GM12878 (cell line): Measurements from ENCODE around the gene RGS5. TPM values are rescaled to one million over a fixed set of nuclear protein-coding genes. Genes with fewer than 3 reads are reported as not detected.

ENCODE experiments used
- ATAC-seq: fragments of 200-7000 bp; cut with Tn5 transposase; 3 replicates; pipeline ENCODE4 v1.9.1; 2020; ENCODE audit warnings: mild to moderate bottlenecking, moderate library complexity
- BruUV-seq: library from RNA; stranded (reverse); fragments of 400-500 nt; replicated peaks from 2 replicates; lab custom pipeline; 2021; lab: Mats Ljungman, UMichigan
- CTCF ChIA-PET: fragments of 300-600 bp; sonication (Branson Sonifier 250); formaldehyde crosslinking; extraction: SDS; loops from one replicate; lab custom pipeline; 2021; ENCODE audit warnings: inconsistent platforms; lab: Yijun Ruan, JAX
- POLR2A ChIA-PET: fragments of 350-600 bp; formaldehyde crosslinking; extraction: SDS; loops from one replicate; lab custom pipeline; 2021; ENCODE audit warnings: inconsistent platforms; lab: Charles Lee
- RAD21 ChIA-PET: fragments of 300-600 bp; sonication (Branson Sonifier 250); formaldehyde crosslinking; loops from one replicate; lab custom pipeline; 2023; ENCODE audit warnings: antibody characterized with exemption; ENCODE audit not compliant: unreplicated experiment; lab: Charles Lee
- SMC1A ChIA-PET: fragments of 300-600 bp; sonication (Branson Sonifier 250); formaldehyde crosslinking; loops from one replicate; lab custom pipeline; 2023; ENCODE audit not compliant: unreplicated experiment, uncharacterized antibody; lab: Charles Lee
- DNase-seq: peaks from one replicate; pipeline ENCODE4 v3.0.0-alpha.2; 2011; ENCODE audit warnings: low read depth, low spot score
- FAIRE-seq: peaks from 3 replicates; lab custom pipeline; 2011; peaks lifted over from hg19 to GRCh38; lab: Jason Lieb, UNC
- H2AFZ ChIP-seq: 2 replicates; pipeline ENCODE4 v1.6.0; 2011; ENCODE audit warnings: low read depth, low read length, control low read depth; ENCODE audit not compliant: control insufficient read depth
- H3K27ac ChIP-seq: 2 replicates; pipeline ENCODE4 v1.5.1; 2011; ENCODE audit warnings: control low read depth; ENCODE audit not compliant: control insufficient read depth, insufficient read depth
- H3K27me3 ChIP-seq, 2 experiments: replicated peaks in 1 of 2; 2 replicates each; pipeline versions ENCODE4 v1.6.0 to v1.6.1; 2011; ENCODE audit warnings: low read length in 1 of 2; ENCODE audit not compliant: control insufficient read depth in 2 of 2, insufficient read depth in 2 of 2
- H3K36me3 ChIP-seq, 2 experiments: 2 replicates each; pipeline ENCODE4 v1.5.1; 2011; ENCODE audit warnings: low read length in 1 of 2; ENCODE audit not compliant: control insufficient read depth in 2 of 2, insufficient read depth in 2 of 2
- H3K4me1 ChIP-seq: 2 replicates; pipeline ENCODE4 v1.6.1; 2011; ENCODE audit warnings: mild to moderate bottlenecking, low read length, moderate library complexity, mixed read lengths; ENCODE audit not compliant: control insufficient read depth, insufficient read depth
- H3K4me2 ChIP-seq: 2 replicates; pipeline ENCODE4 v1.6.0; 2011; ENCODE audit warnings: control low read depth; ENCODE audit not compliant: control insufficient read depth, insufficient read depth
- H3K4me3 ChIP-seq: fragments of 200-600 bp; sonication (generic); 2 replicates; pipeline ENCODE4 v1.5.1; 2016
- H3K79me2 ChIP-seq: 2 replicates; pipeline ENCODE4 v1.6.0; 2011; ENCODE audit warnings: low read length; ENCODE audit not compliant: control insufficient read depth, insufficient read depth
- H3K9ac ChIP-seq: 2 replicates; pipeline ENCODE4 v1.8.0; 2011; ENCODE audit warnings: low read length, control low read depth, mixed read lengths; ENCODE audit not compliant: control insufficient read depth, insufficient read depth
- H3K9me3 ChIP-seq: replicated peaks from 3 replicates; pipeline ENCODE4 v1.5.1; 2011; ENCODE audit warnings: mild to moderate bottlenecking, low read length; ENCODE audit not compliant: control insufficient read depth, insufficient read depth
- H4K20me1 ChIP-seq: 2 replicates; pipeline ENCODE4 v1.6.0; 2011; ENCODE audit not compliant: control insufficient read depth, insufficient read depth
- CEBPB ChIP-seq, 2 experiments: fragments of 150-350 bp in 1 of 2; IDR thresholded peaks; 2 replicates each; pipeline ENCODE4 v1.6.1; 2012 to 2014; ENCODE audit warnings: low read depth in 2 of 2, low read length in 2 of 2, borderline replicate concordance in 1 of 2, inconsistent platforms in 1 of 2
- CHD4 ChIP-seq: fragments of 200-600 bp; sonication (generic); IDR thresholded peaks from 2 replicates; pipeline ENCODE4 v1.6.1; 2016; ENCODE audit warnings: mild to moderate bottlenecking
- EP300 ChIP-seq, 2 experiments: fragments of 150-350 bp in 1 of 2; IDR thresholded peaks; 2 replicates each; pipeline ENCODE4 v1.6.1; 2011 to 2012; ENCODE audit warnings: low read depth in 2 of 2, low read length in 2 of 2, borderline replicate concordance in 1 of 2, improper control_type of control experiment in 1 of 2, inconsistent platforms in 1 of 2; ENCODE audit not compliant: control insufficient read depth in 1 of 2
- GABPA ChIP-seq: IDR thresholded peaks from 2 replicates; pipeline ENCODE4 v1.6.1; 2014; ENCODE audit warnings: antibody characterized with exemption, low read depth, mild to moderate bottlenecking, inconsistent platforms
- KAT2A ChIP-seq: conservative IDR thresholded peaks from 2 replicates; pipeline ENCODE4 v1.6.1; 2011; ENCODE audit warnings: low read depth, low read length; ENCODE audit not compliant: control insufficient read depth
- KLF5 ChIP-seq: fragments of 450-650 bp; IDR thresholded peaks from 2 replicates; pipeline ENCODE4 v1.6.1; 2014; ENCODE audit warnings: mild to moderate bottlenecking; ENCODE audit not compliant: partially characterized antibody
- LARP7 ChIP-seq: fragments of 450-650 bp; IDR thresholded peaks from 2 replicates; pipeline ENCODE4 v1.6.1; 2017; ENCODE audit warnings: mild to moderate bottlenecking
- MEF2A ChIP-seq: IDR thresholded peaks from 2 replicates; pipeline ENCODE4 v1.6.1; 2011; ENCODE audit warnings: low read depth, mild to moderate bottlenecking, low read length, moderate library complexity; ENCODE audit not compliant: insufficient read depth
- MTA2 ChIP-seq: fragments of 450-650 bp; IDR thresholded peaks from 2 replicates; pipeline ENCODE4 v1.6.1; 2016; ENCODE audit warnings: low read depth, mild to moderate bottlenecking, moderate library complexity
- MXI1 ChIP-seq: fragments of 150-350 bp; IDR thresholded peaks from 2 replicates; pipeline ENCODE4 v1.6.1; 2011; ENCODE audit warnings: low read depth, mild to moderate bottlenecking, inconsistent platforms, low read length, improper control_type of control experiment
- PAX5 ChIP-seq: IDR thresholded peaks from 2 replicates; pipeline ENCODE4 v1.6.1; 2011; ENCODE audit warnings: low read depth, low read length, borderline replicate concordance
- SIN3A ChIP-seq: IDR thresholded peaks from 2 replicates; pipeline ENCODE4 v1.6.1; 2012; ENCODE audit warnings: low read depth, low read length, improper control_type of control experiment
- SIX5 ChIP-seq: IDR thresholded peaks from 2 replicates; pipeline ENCODE4 v1.6.1; 2011; ENCODE audit warnings: mild to moderate bottlenecking, low read depth, low read length, moderate library complexity; ENCODE audit not compliant: severe bottlenecking
- SMAD5 ChIP-seq: IDR thresholded peaks from 2 replicates; pipeline ENCODE4 v1.6.1; 2016; ENCODE audit warnings: antibody characterized with exemption, low read depth
- SREBF2 ChIP-seq: IDR thresholded peaks from 2 replicates; pipeline ENCODE4 v1.6.1; 2012; ENCODE audit warnings: mild to moderate bottlenecking, low read length
- TBL1XR1 ChIP-seq: IDR thresholded peaks from 2 replicates; pipeline ENCODE4 v1.6.1; 2012; ENCODE audit warnings: low read depth, low read length, improper control_type of control experiment
- TCF3 ChIP-seq: IDR thresholded peaks from 2 replicates; pipeline ENCODE4 v1.6.1; 2012; ENCODE audit warnings: low read depth, mild to moderate bottlenecking, low read length, borderline replicate concordance; ENCODE audit not compliant: insufficient read depth
- TCF7 ChIP-seq: IDR thresholded peaks from 2 replicates; pipeline ENCODE4 v1.6.1; 2014; ENCODE audit warnings: antibody characterized with exemption, borderline replicate concordance
- ZBTB33 ChIP-seq: fragments of 450-650 bp; IDR thresholded peaks from 2 replicates; pipeline ENCODE4 v1.6.1; 2017; ENCODE audit warnings: mild to moderate bottlenecking
- WGBS: methylation state at CpG from one replicate; pipeline ENCODE4 v1.1.6; 2016; ENCODE audit warnings: low lambda C conversion rate; ENCODE audit not compliant: insufficient replicate concordance, insufficient coverage; ENCODE audit errors: missing lambda C conversion rate; 5-methylcytosine and 5-hydroxymethylcytosine counted together
- in situ Hi-C: fragments of 300-500 bp; cut with MboI; formaldehyde crosslinking; loops from 9 replicates; pipeline ENCODE4 v1.14.3; 2018; ENCODE audit warnings: mixed read lengths
- intact Hi-C: fragments of 100-400 bp; cut with micrococcal nuclease; formaldehyde crosslinking; loops from one replicate; pipeline ENCODE4 v1.14.2; 2022; ENCODE audit not compliant: unreplicated experiment
- polyA plus RNA-seq, 11 experiments: library from polyadenylated mRNA; depleted of rRNA in 4 of 11; unstranded in 6 of 11; stranded (reverse) in 5 of 11; fragments of >200 nt; fragmentation: Nextera tagmentation in 4 of 11; fragmentation: Illumina TruSeq in 1 of 11; extraction: Ambion mirVana in 4 of 11; extraction: Trizol in 1 of 11; gene quantifications; 1 replicate in 1 of 11; 2 replicates in 10 of 11; pipeline versions ENCODE4 v1.2.1 to v1.2.3, GENCODE V29; 2011 to 2016; ENCODE audit warnings: inconsistent platforms in 2 of 11, missing spikeins in 2 of 11, low read depth in 1 of 11
- total RNA-seq, 4 experiments: library from RNA; depleted of rRNA in 3 of 4; stranded (reverse); fragments of >200 nt in 3 of 4; fragmentation: Illumina TruSeq in 1 of 4; extraction: Trizol in 1 of 4; gene quantifications; 2 replicates each; pipeline versions ENCODE4 v1.2.1 to v1.2.3, GENCODE V29; 2013 to 2021
- TF ChIP-seq, protein P1 (sequence below): fragments of 450-650 bp; IDR thresholded peaks from 2 replicates; pipeline ENCODE4 v1.6.1; 2016; ENCODE audit warnings: mild to moderate bottlenecking

RGS5 gene
- total and polyA plus RNA-seq, 10 of the 15 experiments (the other 5 are each of a cell fraction or from before 2014, with no cell fraction given) = 0.63 to 7.4 (median 2.8) TPM

DNA sequence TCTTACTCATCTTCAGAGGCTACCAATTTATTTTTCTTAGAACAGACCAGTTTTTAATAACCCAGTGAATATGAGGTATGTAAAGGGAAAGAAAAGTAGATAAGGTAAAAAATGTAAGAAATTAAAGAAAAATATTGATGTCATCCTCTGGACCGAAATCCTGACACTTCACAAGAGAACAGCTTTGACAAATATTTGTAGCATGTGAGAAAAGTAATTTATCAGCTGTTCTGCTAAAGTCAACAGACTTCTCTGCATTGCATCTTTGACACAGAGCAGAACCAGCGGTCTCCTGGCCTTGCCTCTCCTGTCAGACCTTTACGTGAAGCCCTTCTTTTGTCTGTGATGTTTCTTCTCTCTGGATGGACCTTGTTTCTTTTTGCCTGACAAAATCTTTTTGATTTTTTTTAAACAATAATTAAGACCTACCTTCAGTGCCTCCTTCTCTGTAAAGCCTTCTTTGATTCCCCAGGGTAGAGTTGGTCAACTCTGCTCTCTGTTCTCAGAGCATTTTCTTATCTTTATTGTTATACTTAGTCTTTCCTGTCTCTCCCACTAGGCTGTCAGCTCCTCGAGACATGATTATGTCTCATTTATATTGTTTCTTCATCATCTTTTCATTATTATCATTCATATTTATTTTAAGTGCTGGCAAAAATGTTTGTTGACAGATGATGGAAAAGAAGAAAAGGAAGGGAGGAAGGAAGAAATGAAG, 98.2 kb downstream of the RGS5 start (continued):
- TF ChIP-seq MXI1 = no peak
- no peak for TF ChIP-seq TBL1XR1
- TF ChIP-seq KLF5 = no peak
- TF ChIP-seq ZBTB33 = no peak
- no peak for TF ChIP-seq GABPA

GRCh38 chr1:163102590-163102989, 100.1 kb downstream of the RGS5 start:
- Histone ChIP-seq H3K4me3 (no peak overlapping the region), H3K27me3 (no peaks in the 10 kb centered on the region), H3K9me3 (no peaks in the 10 kb centered on the region), H2AFZ (no peak overlapping the region), H4K20me1 (no peaks in the 10 kb centered on the region), H3K4me1 (no peaks in the 10 kb centered on the region), H3K36me3 (no peaks in the 10 kb centered on the region), H3K79me2 (no peaks in the 10 kb centered on the region), H3K27ac (no peak overlapping the region), H3K4me2 (no peak overlapping the region), H3K9ac (no peak overlapping the region)
- SMC1A ChIA-PET = no interaction called here
- WGBS = 0% methylated on average over 1 of the region's 1 CpG
- RAD21 ChIA-PET = no interaction called here
- intact Hi-C loops = no loop called here
- in situ Hi-C loops = no loop called here
- POLR2A ChIA-PET = no interaction called here
- CTCF ChIA-PET = interaction anchor here (1.5 kb wide), 1 partner anchor 213 kb away, joined by 5 read pairs; no protein-coding TSS in a partner anchor
- ATAC-seq (no peak), DNase-seq (no peak), FAIRE-seq (no peak)
- BruUV-seq = no TSS peak
- TF ChIP-seq SIX5 (no peak), EP300 (IDR thresholded peaks at IDR 0.05; ENCODE audit: borderline replicate concordance in 1 of 2, control insufficient read depth in 1 of 2, low read depth in 2 of 2, low read length in 2 of 2) (no peak), MEF2A (no peak), CHD4 (no peak), SMAD5 (no peak), TCF3 (no peak), LARP7 (no peak), MXI1 (no peak), SIN3A (no peak), SREBF2 (no peak), TCF7 (no peak), KAT2A (no peak), PAX5 (no peak), CEBPB (IDR thresholded peaks at IDR 0.05; ENCODE audit: borderline replicate concordance in 1 of 2, low read depth in 2 of 2, low read length in 2 of 2) (no peak), MTA2 (no peak)
- TF ChIP-seq, protein P1, sequence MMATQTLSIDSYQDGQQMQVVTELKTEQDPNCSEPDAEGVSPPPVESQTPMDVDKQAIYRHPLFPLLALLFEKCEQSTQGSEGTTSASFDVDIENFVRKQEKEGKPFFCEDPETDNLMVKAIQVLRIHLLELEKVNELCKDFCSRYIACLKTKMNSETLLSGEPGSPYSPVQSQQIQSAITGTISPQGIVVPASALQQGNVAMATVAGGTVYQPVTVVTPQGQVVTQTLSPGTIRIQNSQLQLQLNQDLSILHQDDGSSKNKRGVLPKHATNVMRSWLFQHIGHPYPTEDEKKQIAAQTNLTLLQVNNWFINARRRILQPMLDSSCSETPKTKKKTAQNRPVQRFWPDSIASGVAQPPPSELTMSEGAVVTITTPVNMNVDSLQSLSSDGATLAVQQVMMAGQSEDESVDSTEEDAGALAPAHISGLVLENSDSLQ = no peak
